Nephron (organoid): Measurements from ENCODE around the gene RPL31.
A peak's percentile ranks its signal among the peaks of the same experiment; 100 is the strongest.

ENCODE experiments used
- H3K27ac Mint-ChIP-seq, 3 experiments: 2 replicates each; pipeline ENCODE4 v1.8.0; 2020; ENCODE audit warnings: mixed read lengths in 3 of 3, mild to moderate bottlenecking in 2 of 3, moderate library complexity in 1 of 3
- H3K27me3 Mint-ChIP-seq: 2 replicates; pipeline ENCODE4 v1.8.0; 2021; ENCODE audit warnings: low read depth, mild to moderate bottlenecking, moderate library complexity, mixed read lengths
- H3K36me3 Mint-ChIP-seq: 2 replicates; pipeline ENCODE4 v1.8.0; 2020; ENCODE audit warnings: low read depth, mixed read lengths
- H3K4me1 Mint-ChIP-seq: 2 replicates; pipeline ENCODE4 v1.8.0; 2020; ENCODE audit warnings: mixed read lengths
- H3K4me3 Mint-ChIP-seq, 3 experiments: 2 replicates each; pipeline ENCODE4 v1.8.0; 2020; ENCODE audit warnings: mild to moderate bottlenecking in 3 of 3, mixed read lengths in 3 of 3, moderate library complexity in 2 of 3
- H3K9me3 Mint-ChIP-seq: 2 replicates; pipeline ENCODE4 v1.8.0; 2020; ENCODE audit warnings: mixed read lengths
- CTCF ChIP-seq, 3 experiments: fragments of 200-600 bp; sonication (generic); IDR thresholded peaks; one replicate each; pipeline ENCODE4 v1.5.0; 2021; ENCODE audit warnings: antibody characterized with exemption in 3 of 3; ENCODE audit not compliant: unreplicated experiment in 3 of 3

RPL31 gene

GRCh38 chr2:100975521-100975785 lies 26.6 kb upstream of the RPL31 start:
- no peak for TF ChIP-seq CTCF (IDR thresholded peaks at IDR 0.05; ENCODE audit: unreplicated experiment in 3 of 3)
- Mint-ChIP-seq H3K9me3 (no peaks in the 10 kb centered on the region), H3K36me3 (no peaks in the 10 kb centered on the region), H3K4me1 (peaks cover 22% of the 10 kb centered on the region), H3K27me3 (peaks cover 8% of the 10 kb centered on the region), H3K27ac (no peak overlapping the region), H3K4me3 (no peak overlapping the region)

GRCh38 chr2:100976061-100976460 lies 26.0 kb upstream of the RPL31 start:
- no peaks in the 10 kb centered on the region for H3K9me3 Mint-ChIP-seq
- H3K27ac Mint-ChIP-seq, result no peak overlapping the region
- H3K36me3 Mint-ChIP-seq, result no peaks in the 10 kb centered on the region
- H3K4me3 Mint-ChIP-seq, result no peak overlapping the region
- peaks cover 8% of the 10 kb centered on the region for H3K27me3 Mint-ChIP-seq
- H3K4me1 Mint-ChIP-seq, result peaks cover 25% of the 10 kb centered on the region
- TF ChIP-seq CTCF (IDR thresholded peaks at IDR 0.05; ENCODE audit: unreplicated experiment in 3 of 3), result no peak

- H3K36me3 Mint-ChIP-seq, result no peaks in the 10 kb centered on the region
- no peak for TF ChIP-seq CTCF (IDR thresholded peaks at IDR 0.05; ENCODE audit: unreplicated experiment in 3 of 3)
- H3K9me3 Mint-ChIP-seq, result no peaks in the 10 kb centered on the region
- H3K4me3 Mint-ChIP-seq, result no peak overlapping the region
- peaks cover 8% of the 10 kb centered on the region for H3K27me3 Mint-ChIP-seq
- H3K4me1 Mint-ChIP-seq, result peaks cover 23% of the 10 kb centered on the region
- H3K27ac Mint-ChIP-seq, result no peak overlapping the region
Observed at GRCh38 chr2:100976645-100977391, 25.3 kb upstream of the RPL31 start.

- no peaks in the 10 kb centered on the region for H3K9me3 Mint-ChIP-seq
- peak overlapping the region in 1 of 3 experiments; percentile 14 for H3K27ac Mint-ChIP-seq
- H3K36me3 Mint-ChIP-seq, result no peaks in the 10 kb centered on the region
- H3K4me3 Mint-ChIP-seq, result no peak overlapping the region
- TF ChIP-seq CTCF (IDR thresholded peaks at IDR 0.05; ENCODE audit: unreplicated experiment in 3 of 3), result no peak
- peaks cover 23% of the 10 kb centered on the region for H3K4me1 Mint-ChIP-seq
- peaks cover 9% of the 10 kb centered on the region for H3K27me3 Mint-ChIP-seq
Observed at GRCh38 chr2:100977511-100977910, 24.6 kb upstream of the RPL31 start.

GRCh38 chr2:100978582-100979191 lies 23.4 kb upstream of the RPL31 start:
- Mint-ChIP-seq H3K27ac (peak overlapping the region in 2 of 3 experiments; percentile 8), H3K4me1 (peaks cover 25% of the 10 kb centered on the region), H3K4me3 (no peak overlapping the region), H3K27me3 (peaks cover 9% of the 10 kb centered on the region), H3K36me3 (no peaks in the 10 kb centered on the region), H3K9me3 (no peaks in the 10 kb centered on the region)
- no peak for TF ChIP-seq CTCF (IDR thresholded peaks at IDR 0.05; ENCODE audit: unreplicated experiment in 3 of 3)

GRCh38 chr2:100980046-100980445 lies 22.0 kb upstream of the RPL31 start:
- no peaks in the 10 kb centered on the region for H3K36me3 Mint-ChIP-seq
- no peak overlapping the region for H3K27ac Mint-ChIP-seq
- H3K27me3 Mint-ChIP-seq, result peaks cover 12% of the 10 kb centered on the region
- TF ChIP-seq CTCF (IDR thresholded peaks at IDR 0.05; ENCODE audit: unreplicated experiment in 3 of 3), result no peak
- H3K9me3 Mint-ChIP-seq, result no peaks in the 10 kb centered on the region
- H3K4me1 Mint-ChIP-seq, result peaks cover 32% of the 10 kb centered on the region
- no peak overlapping the region for H3K4me3 Mint-ChIP-seq
